ENCODE measurements around the gene NTSR2. TPM values are rescaled to one million over a fixed set of nuclear protein-coding genes. Genes with fewer than 3 reads are reported as not detected.

The NTSR2 gene
- total and polyA plus RNA-seq, 2 of the 8 experiments (the other 6 are each of a cell fraction or from before 2014, with no cell fraction given): 0.05 TPM; not detected in 1

GRCh38 chr2:11679486-11680181, 9.6 kb upstream of the NTSR2 start:
- no peak overlapping the region for H2BK15ac ChIP-seq (ENCODE audit: low read length)
- no peak overlapping the region for H2AFZ ChIP-seq (ENCODE audit: low read length)
- no peak for FAIRE-seq
- H3K4ac ChIP-seq (replicated peaks; ENCODE audit: insufficient read length, low read depth, low read length): no peak overlapping the region
- POLR2A ChIA-PET (ENCODE audit: partially characterized antibody): interaction anchor here (1.7 kb wide), 1 partner anchor 10 kb away, joined by 3 read pairs; the partner anchor contains the start of gene NTSR2
- 94% methylated on average over 11 of the region's 13 CpGs; no CpG with 5 or more reads in 1 of the 2 experiments for WGBS, 2 experiments (ENCODE audit: extremely low coverage in 1 of 2, insufficient coverage in 1 of 2, insufficient read length in 1 of 2, insufficient replicate concordance in 2 of 2, low coverage in 1 of 2, low lambda C conversion rate in 2 of 2, missing lambda C conversion rate in 1 of 2)
- H2BK20ac ChIP-seq (ENCODE audit: low read length): 0 out of 2 replicates have a peak overlapping the region, but pooled peaks have one; percentile 48
- H2BK5ac ChIP-seq (ENCODE audit: low read depth, low read length): no peak overlapping the region
- no peak overlapping the region for H2BK12ac ChIP-seq (ENCODE audit: low read depth, low read length)
- H4K5ac ChIP-seq (ENCODE audit: insufficient read length, low read depth, low read length): no peak overlapping the region
- H3K18ac ChIP-seq (ENCODE audit: extremely low read depth, low read length): no peak overlapping the region; the same call in 1 of the 2 replicates
- H4K20me1 ChIP-seq (replicated peaks in 1 of 2; ENCODE audit: control insufficient read depth in 1 of 2, insufficient read depth in 2 of 2, low read length in 2 of 2): no peaks in the 10 kb centered on the region
- H3K79me2 ChIP-seq (ENCODE audit: control insufficient read depth in 1 of 2, insufficient read depth in 2 of 2, low read length in 2 of 2): no peaks in the 10 kb centered on the region
- no peak for DNase-seq (ENCODE audit: low read depth in 1 of 2, low spot score in 2 of 2)
- H3K27me3 ChIP-seq (replicated peaks in 1 of 4; ENCODE audit: control insufficient read depth in 3 of 4, extremely low read depth in 1 of 4, insufficient read depth in 3 of 4, low read length in 3 of 4): no peaks in the 10 kb centered on the region
- no peak overlapping the region for H4K8ac ChIP-seq (ENCODE audit: extremely low read depth, insufficient read depth, low read length)
- no peaks in the 10 kb centered on the region for H3K36me3 ChIP-seq (ENCODE audit: control insufficient read depth in 2 of 4, insufficient read depth in 4 of 4, low read length in 3 of 4)
- no peak overlapping the region for H3K14ac ChIP-seq (ENCODE audit: insufficient read length)
- no peak overlapping the region for H3K9ac ChIP-seq (replicated peaks in 1 of 4; ENCODE audit: extremely low read depth in 1 of 4, low read depth in 3 of 4, low read length in 3 of 4)
- H3K4me3 ChIP-seq (ENCODE audit: extremely low read depth in 1 of 4, insufficient read depth in 2 of 4, low read depth in 3 of 4, low read length in 4 of 4): no peak overlapping the region
- no peaks in the 10 kb centered on the region for H3K23me2 ChIP-seq (ENCODE audit: low read depth, low read length)
- H3K9me3 ChIP-seq (ENCODE audit: insufficient read depth in 2 of 2, low read depth in 1 of 2, low read length in 1 of 2): no peaks in the 10 kb centered on the region
- no peak overlapping the region for H3K56ac ChIP-seq (replicated peaks; ENCODE audit: insufficient read length, low read depth, low read length)
- H2BK120ac ChIP-seq (replicated peaks; ENCODE audit: low read depth, low read length): no peak overlapping the region
- H3K4me2 ChIP-seq (ENCODE audit: insufficient read depth in 1 of 2, low read depth in 2 of 2, low read length in 2 of 2): no peak overlapping the region
- H4K91ac ChIP-seq (replicated peaks; ENCODE audit: insufficient read length, low read length): no peak overlapping the region
- peaks cover 3 to 18% (median 10%) of the 10 kb centered on the region in 4 experiments; a peak in 6 of 7 replicates for H3K4me1 ChIP-seq (replicated peaks in 1 of 4; ENCODE audit: control insufficient read depth in 3 of 4, insufficient read depth in 4 of 4, low read length in 3 of 4)
- no peak overlapping the region for H2AK5ac ChIP-seq (ENCODE audit: low read depth, low read length)
- H3K79me1 ChIP-seq (ENCODE audit: low read depth, low read length): no peaks in the 10 kb centered on the region
- H3K27ac ChIP-seq (ENCODE audit: low read depth, low read length): no peak overlapping the region
- CTCF ChIA-PET (ENCODE audit: partially characterized antibody): interaction anchor here (1.0 to 8.1 kb wide), 17 partner anchors 8 to 555 kb away, joined by 3 to 91 read pairs (median 8); partner anchors contain the start of gene NTSR2
- no peak overlapping the region for H3K23ac ChIP-seq (ENCODE audit: insufficient read length)
- no peak for TF ChIP-seq SP2 (IDR thresholded peaks at IDR 0.05; ENCODE audit: low read length)
- no peak for TF ChIP-seq ATF3 (IDR thresholded peaks at IDR 0.05; ENCODE audit: insufficient read depth, low read depth, low read length)
- TF ChIP-seq CEBPB (IDR thresholded peaks at IDR 0.05; ENCODE audit: low read depth, low read length): no peak
- no peak for TF ChIP-seq BACH1 (IDR thresholded peaks at IDR 0.05; ENCODE audit: low read length)
- TF ChIP-seq EP300 (IDR thresholded peaks at IDR 0.05; ENCODE audit: borderline replicate concordance in 1 of 2, low read depth in 2 of 2, low read length in 2 of 2): no peak
- no peak for TF ChIP-seq EZH2 (IDR thresholded peaks at IDR 0.05; ENCODE audit: low read depth, low read length, severe bottlenecking)
- no peak for TF ChIP-seq BCL11A (IDR thresholded peaks at IDR 0.05; ENCODE audit: low read depth in 2 of 2, low read length in 2 of 2)
- no peak for TF ChIP-seq KDM5A (IDR thresholded peaks at IDR 0.05; ENCODE audit: low read length)
- no peak for TF ChIP-seq ASH2L (IDR thresholded peaks at IDR 0.05; ENCODE audit: low read length)
- TF ChIP-seq MAFK (IDR thresholded peaks at IDR 0.05; ENCODE audit: low read depth, low read length): no peak
- TF ChIP-seq CHD1 (IDR thresholded peaks at IDR 0.05; ENCODE audit: low read depth, low read length): no peak
- no peak for TF ChIP-seq TEAD4 (IDR thresholded peaks at IDR 0.05; ENCODE audit: low read depth, low read length)
